A549 (cell line): Measurements from ENCODE around the gene ENPP1. TPM values are rescaled to one million over a fixed set of nuclear protein-coding genes. Genes with fewer than 3 reads are reported as not detected.
A peak's percentile ranks its signal among the peaks of the same experiment; 100 is the strongest.

Experiments used
- BHLHE40 ChIP-seq: IDR thresholded peaks from 2 replicates; pipeline ENCODE4 v1.6.1; 2012; ENCODE audit warnings: low read depth, low read length, inconsistent platforms
- CBX8 ChIP-seq: fragments of 200-600 bp; sonication (generic); IDR thresholded peaks from 2 replicates; pipeline ENCODE4 v1.6.1; 2016
- CHD4 ChIP-seq: fragments of 200-600 bp; sonication (generic); IDR thresholded peaks from 2 replicates; pipeline ENCODE4 v1.6.1; 2016; ENCODE audit warnings: antibody characterized with exemption, mild to moderate bottlenecking, borderline replicate concordance
- EHMT2 ChIP-seq: fragments of 200-600 bp; sonication (generic); IDR thresholded peaks from 2 replicates; pipeline ENCODE4 v1.6.1; 2016; ENCODE audit warnings: antibody characterized with exemption, low read depth, mild to moderate bottlenecking, moderate library complexity
- ELK1 ChIP-seq: fragments of 150-350 bp; IDR thresholded peaks from 2 replicates; pipeline ENCODE4 v1.6.1; 2014; ENCODE audit warnings: low read depth, mild to moderate bottlenecking, low read length
- EP300 ChIP-seq, 2 experiments: fragments of >200 bp; sonication (Bioruptor Twin); formaldehyde crosslinking; IDR thresholded peaks; 2 replicates in 1 of 2; 3 replicates in 1 of 2; pipeline ENCODE4 v1.6.1; 2016 to 2017
- FOSB ChIP-seq: fragments of 250-450 bp; sonication (Bioruptor Pico); IDR thresholded peaks from 2 replicates; pipeline ENCODE4 v1.5.0; 2020; ENCODE audit warnings: mild to moderate bottlenecking, moderate library complexity
- FOXS1 ChIP-seq: fragments of 250-450 bp; sonication (Bioruptor Pico); IDR thresholded peaks from 2 replicates; pipeline ENCODE4 v1.5.0; 2020; ENCODE audit warnings: mild to moderate bottlenecking, moderate library complexity
- HES2 ChIP-seq: fragments of >200 bp; sonication (Bioruptor Twin); formaldehyde crosslinking; IDR thresholded peaks from 2 replicates; pipeline ENCODE4 v1.6.1; 2016
- HEYL ChIP-seq: fragments of 250-450 bp; sonication (Bioruptor Pico); IDR thresholded peaks from 2 replicates; pipeline ENCODE4 v1.8.0; 2021; ENCODE audit warnings: mild to moderate bottlenecking, moderate library complexity
- HOXB13 ChIP-seq: fragments of 250-450 bp; sonication (Bioruptor Pico); IDR thresholded peaks from 2 replicates; pipeline ENCODE4 v1.5.0; 2020; ENCODE audit warnings: low read depth, mild to moderate bottlenecking, moderate library complexity
- HOXB5 ChIP-seq: fragments of 250-450 bp; sonication (Bioruptor Pico); IDR thresholded peaks from 2 replicates; pipeline ENCODE4 v1.5.0; 2020; ENCODE audit warnings: mild to moderate bottlenecking, moderate library complexity
- KDM5A ChIP-seq: fragments of 200-600 bp; sonication (generic); IDR thresholded peaks from 2 replicates; pipeline ENCODE4 v1.6.1; 2016; ENCODE audit warnings: antibody characterized with exemption, mild to moderate bottlenecking
- MAFK ChIP-seq: fragments of 450-650 bp; IDR thresholded peaks from 2 replicates; pipeline ENCODE4 v1.6.1; 2014; ENCODE audit not compliant: partially characterized antibody
- MAX ChIP-seq: IDR thresholded peaks from 2 replicates; pipeline ENCODE4 v1.6.1; 2012
- NFE2L2 ChIP-seq: fragments of 150-350 bp; conservative IDR thresholded peaks from 2 replicates; pipeline ENCODE4 v1.6.1; 2014; ENCODE audit warnings: low read length
- NR3C1 ChIP-seq: fragments of >200 bp; sonication (Bioruptor Twin); formaldehyde crosslinking; IDR thresholded peaks from 3 replicates; pipeline ENCODE4 v1.6.1; 2017
- PHF8 ChIP-seq: fragments of 200-600 bp; sonication (generic); IDR thresholded peaks from 2 replicates; pipeline ENCODE4 v1.6.1; 2016; ENCODE audit warnings: low read depth, mild to moderate bottlenecking, antibody characterized with exemption, moderate library complexity, borderline replicate concordance
- POLR2A ChIP-seq: IDR thresholded peaks from 2 replicates; pipeline ENCODE4 v1.6.1; 2012; ENCODE audit warnings: mild to moderate bottlenecking, low read length
- POLR2AphosphoS2 ChIP-seq: conservative IDR thresholded peaks from 2 replicates; pipeline ENCODE4 v1.6.1; 2012; ENCODE audit warnings: low read length, improper control_type of control experiment, inconsistent platforms
- RAD21 ChIP-seq, 2 experiments: fragments of >200 bp in 1 of 2; sonication (Bioruptor Twin) in 1 of 2; formaldehyde crosslinking in 1 of 2; IDR thresholded peaks in 1 of 2; conservative IDR thresholded peaks in 1 of 2; 2 replicates in 1 of 2; 3 replicates in 1 of 2; pipeline ENCODE4 v1.6.1; 2012 to 2018; ENCODE audit warnings: inconsistent platforms in 1 of 2
- RCOR1 ChIP-seq: fragments of 150-350 bp; IDR thresholded peaks from 2 replicates; pipeline ENCODE4 v1.6.1; 2014; ENCODE audit warnings: antibody characterized with exemption, low read length, low read depth
- REST ChIP-seq: fragments of 200-600 bp; sonication (generic); IDR thresholded peaks from 2 replicates; pipeline ENCODE4 v1.6.1; 2016; ENCODE audit warnings: antibody characterized with exemption, mild to moderate bottlenecking, moderate library complexity
- TFCP2L1 ChIP-seq: fragments of 250-450 bp; sonication (Bioruptor Pico); IDR thresholded peaks from 2 replicates; pipeline ENCODE4 v1.5.0; 2021; ENCODE audit warnings: mild to moderate bottlenecking
- ZC3H11A ChIP-seq: fragments of 450-650 bp; IDR thresholded peaks from 2 replicates; pipeline ENCODE4 v1.6.1; 2014; ENCODE audit warnings: antibody characterized with exemption, mild to moderate bottlenecking
- ZFP36 ChIP-seq: fragments of 450-650 bp; IDR thresholded peaks from 2 replicates; pipeline ENCODE4 v1.6.1; 2014; ENCODE audit warnings: borderline replicate concordance; ENCODE audit not compliant: partially characterized antibody
- ZSCAN20 ChIP-seq: fragments of 250-450 bp; sonication (Bioruptor Pico); IDR thresholded peaks from 2 replicates; pipeline ENCODE4 v1.8.0; 2022; ENCODE audit warnings: mild to moderate bottlenecking, moderate library complexity
- polyA plus RNA-seq, 4 experiments: library from polyadenylated mRNA; depleted of rRNA in 3 of 4; stranded (reverse); fragments of >200 nt; fragmentation: RNase III in 1 of 4; extraction: RNeasy Plus Mini Kit Qiagen cat#74134 plus additional on column Dnase treatment in 1 of 4; gene quantifications; 2 replicates in 3 of 4; 3 replicates in 1 of 4; pipeline ENCODE4 v1.2.3, GENCODE V29; 2011 to 2017
- small RNA-seq, 6 experiments: library from RNA; depleted of rRNA; stranded (forward); fragments of <200 nt; gene quantifications; one replicate each; pipeline ENCODE3, GENCODE V24; 2012
- TF ChIP-seq, protein P1 (sequence below): fragments of 250-450 bp; sonication (Bioruptor Pico); IDR thresholded peaks from 2 replicates; pipeline ENCODE4 v1.5.0; 2021; ENCODE audit warnings: mild to moderate bottlenecking, moderate library complexity, borderline replicate concordance

Gene ENPP1
- polyA plus RNA-seq, 2 of the 4 experiments (the other 2 are of a cell fraction), result 0.97 to 5.3 TPM

- TF ChIP-seq ZFP36 (no peak), RCOR1 (no peak), HES2 (no peak), HEYL (CRISPR knock-in tag) (no peak), RAD21 (conservative IDR thresholded peaks at IDR 0.05 in 1 of 2, IDR thresholded peaks at IDR 0.05 in 1 of 2) (no peak), PHF8 (no peak), POLR2AphosphoS2 (no peak), REST (no peak), KDM5A (no peak), FOSB (CRISPR knock-in tag) (no peak), MAX (peak; percentile 29; the same call in 1 of the 2 replicates), TFCP2L1 (CRISPR knock-in tag) (no peak), MAFK (no peak), CHD4 (no peak), POLR2A (no peak), HOXB5 (CRISPR knock-in tag) (no peak), NFE2L2 (no peak), EP300 (IDR thresholded peaks at IDR 0.05) (peak; percentile 18 to 56; a peak in 1 of 5 replicates), CBX8 (no peak), ELK1 (no peak), ZSCAN20 (no peak), BHLHE40 (no peak), FOXS1 (CRISPR knock-in tag) (no peak), EHMT2 (no peak), ZC3H11A (no peak), NR3C1 (no peak), HOXB13 (CRISPR knock-in tag) (no peak)
- TF ChIP-seq, protein P1, sequence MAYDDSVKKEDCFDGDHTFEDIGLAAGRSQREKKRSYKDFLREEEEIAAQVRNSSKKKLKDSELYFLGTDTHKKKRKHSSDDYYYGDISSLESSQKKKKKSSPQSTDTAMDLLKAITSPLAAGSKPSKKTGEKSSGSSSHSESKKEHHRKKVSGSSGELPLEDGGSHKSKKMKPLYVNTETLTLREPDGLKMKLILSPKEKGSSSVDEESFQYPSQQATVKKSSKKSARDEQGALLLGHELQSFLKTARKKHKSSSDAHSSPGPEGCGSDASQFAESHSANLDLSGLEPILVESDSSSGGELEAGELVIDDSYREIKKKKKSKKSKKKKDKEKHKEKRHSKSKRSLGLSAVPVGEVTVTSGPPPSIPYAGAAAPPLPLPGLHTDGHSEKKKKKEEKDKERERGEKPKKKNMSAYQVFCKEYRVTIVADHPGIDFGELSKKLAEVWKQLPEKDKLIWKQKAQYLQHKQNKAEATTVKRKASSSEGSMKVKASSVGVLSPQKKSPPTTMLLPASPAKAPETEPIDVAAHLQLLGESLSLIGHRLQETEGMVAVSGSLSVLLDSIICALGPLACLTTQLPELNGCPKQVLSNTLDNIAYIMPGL, result no peak
These were observed 130.1 kb downstream of the ENPP1 start (continued) for GRCh38 chr6:131937703-131938631.

Small RNA genes within 50 kb of the gene (small RNA-seq; reads per million reads assigned to genes)
- 0 reads per million in 6 experiments for gene MIR548H5
- gene SELENOKP2, result 0 reads per million in 6 experiments

Other genes with a start within 250 kb of the ENPP1 start
- gene ARG1, start 234.8 kb upstream of the ENPP1 start, polyA plus RNA-seq (2011; rRNA removed), result not detected in 2 replicates
- gene ARG1, start 234.8 kb upstream of the ENPP1 start, polyA plus RNA-seq (2017; fragmentation: RNase III; extraction: RNeasy Plus Mini Kit Qiagen cat#74134 plus additional on column Dnase treatment), result not detected in 3 replicates
- gene MED23, start 179.8 kb upstream of the ENPP1 start, polyA plus RNA-seq (2011; rRNA removed), result 22.7 and 23.1 TPM in 2 replicates
- gene MED23, start 179.8 kb upstream of the ENPP1 start, polyA plus RNA-seq (2017; fragmentation: RNase III; extraction: RNeasy Plus Mini Kit Qiagen cat#74134 plus additional on column Dnase treatment), result 7.1 to 7.6 TPM (median 7.3 TPM) in 3 replicates
- 0.05 TPM in 1 of 2 replicates, not detected in the other for gene ENPP3, start 170.7 kb upstream of the ENPP1 start, polyA plus RNA-seq (2011; rRNA removed)
- not detected in 3 replicates for gene ENPP3, start 170.7 kb upstream of the ENPP1 start, polyA plus RNA-seq (2017; fragmentation: RNase III; extraction: RNeasy Plus Mini Kit Qiagen cat#74134 plus additional on column Dnase treatment)
- gene OR2A4, start 106.6 kb upstream of the ENPP1 start, polyA plus RNA-seq (2011; rRNA removed), result not detected in 2 replicates
- gene OR2A4, start 106.6 kb upstream of the ENPP1 start, polyA plus RNA-seq (2017; fragmentation: RNase III; extraction: RNeasy Plus Mini Kit Qiagen cat#74134 plus additional on column Dnase treatment), result not detected in 3 replicates
- gene CTAGE9, start 97.0 kb upstream of the ENPP1 start, polyA plus RNA-seq (2011; rRNA removed), result not detected in 2 replicates
- not detected in 3 replicates for gene CTAGE9, start 97.0 kb upstream of the ENPP1 start, polyA plus RNA-seq (2017; fragmentation: RNase III; extraction: RNeasy Plus Mini Kit Qiagen cat#74134 plus additional on column Dnase treatment)
- gene CCN2, start 143.4 kb downstream of the ENPP1 start, polyA plus RNA-seq (2011; rRNA removed), result 89.9 and 103 TPM in 2 replicates
- 32.0 to 47.4 TPM (median 40.5 TPM) in 3 replicates for gene CCN2, start 143.4 kb downstream of the ENPP1 start, polyA plus RNA-seq (2017; fragmentation: RNase III; extraction: RNeasy Plus Mini Kit Qiagen cat#74134 plus additional on column Dnase treatment)